AG04450 (cell line): ENCODE results near the gene IL4R. TPM values are rescaled to one million over a fixed set of nuclear protein-coding genes. Genes with fewer than 3 reads are reported as not detected.

Source experiments
- CTCF ChIA-PET: fragments of 300-600, 350-600 bp; formaldehyde crosslinking; extraction: SDS; loops from one replicate; lab custom pipeline; 2022; ENCODE audit warnings: antibody characterized with exemption, inconsistent platforms; lab: Charles Lee
- POLR2A ChIA-PET: fragments of 350-600 bp; formaldehyde crosslinking; extraction: SDS; loops from one replicate; lab custom pipeline; 2021; ENCODE audit warnings: antibody characterized with exemption, inconsistent platforms; lab: Yijun Ruan, JAX
- DNase-seq: peaks from one replicate; pipeline ENCODE4 v3.0.0-alpha.2; 2011; ENCODE audit warnings: low read depth, low spot score
- H3K27ac ChIP-seq: one replicate; pipeline ENCODE4 v1.5.1; 2012; ENCODE audit warnings: low read depth, low read length, control low read depth
- H3K27me3 ChIP-seq: one replicate; pipeline ENCODE4 v1.6.0; 2012; ENCODE audit warnings: low read length; ENCODE audit not compliant: control insufficient read depth, insufficient read depth
- H3K4me3 ChIP-seq: 2 replicates; pipeline ENCODE4 v1.5.1; 2011; ENCODE audit warnings: mild to moderate bottlenecking, low read depth, low read length, control low read depth
- H3K9me3 ChIP-seq: 2 replicates; pipeline ENCODE4 v1.5.1; 2012; ENCODE audit warnings: low read length; ENCODE audit not compliant: control insufficient read depth, insufficient read depth
- polyA plus RNA-seq: library from polyadenylated mRNA; depleted of rRNA; stranded (reverse); fragments of >200 nt; gene quantifications from 2 replicates; pipeline ENCODE4 v1.2.3, GENCODE V29; 2011
- TF ChIP-seq, protein P1 (sequence below): IDR thresholded peaks from 2 replicates; pipeline ENCODE4 v1.5.1; 2011; ENCODE audit warnings: low read depth, low read length, control low read depth, inconsistent platforms

Gene IL4R
- polyA plus RNA-seq, 1 experiment = 31.1 TPM

- DNase-seq = no peak
- ChIA-PET CTCF (interaction anchor here (1.5 to 6.1 kb wide), 3 partner anchors 135 to 214 kb away, joined by 5 to 104 read pairs (median 64); no protein-coding TSS in a partner anchor), POLR2A (no interaction called here)
- peaks cover 3% of the 10 kb centered on the region for H3K27me3 ChIP-seq
- no peak overlapping the region for H3K4me3 ChIP-seq
- peak overlapping the region; percentile 21 for H3K27ac ChIP-seq
- peaks cover 10% of the 10 kb centered on the region for H3K9me3 ChIP-seq
- TF ChIP-seq, protein P1, sequence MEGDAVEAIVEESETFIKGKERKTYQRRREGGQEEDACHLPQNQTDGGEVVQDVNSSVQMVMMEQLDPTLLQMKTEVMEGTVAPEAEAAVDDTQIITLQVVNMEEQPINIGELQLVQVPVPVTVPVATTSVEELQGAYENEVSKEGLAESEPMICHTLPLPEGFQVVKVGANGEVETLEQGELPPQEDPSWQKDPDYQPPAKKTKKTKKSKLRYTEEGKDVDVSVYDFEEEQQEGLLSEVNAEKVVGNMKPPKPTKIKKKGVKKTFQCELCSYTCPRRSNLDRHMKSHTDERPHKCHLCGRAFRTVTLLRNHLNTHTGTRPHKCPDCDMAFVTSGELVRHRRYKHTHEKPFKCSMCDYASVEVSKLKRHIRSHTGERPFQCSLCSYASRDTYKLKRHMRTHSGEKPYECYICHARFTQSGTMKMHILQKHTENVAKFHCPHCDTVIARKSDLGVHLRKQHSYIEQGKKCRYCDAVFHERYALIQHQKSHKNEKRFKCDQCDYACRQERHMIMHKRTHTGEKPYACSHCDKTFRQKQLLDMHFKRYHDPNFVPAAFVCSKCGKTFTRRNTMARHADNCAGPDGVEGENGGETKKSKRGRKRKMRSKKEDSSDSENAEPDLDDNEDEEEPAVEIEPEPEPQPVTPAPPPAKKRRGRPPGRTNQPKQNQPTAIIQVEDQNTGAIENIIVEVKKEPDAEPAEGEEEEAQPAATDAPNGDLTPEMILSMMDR = no peak
Observed at GRCh38 chr16:27370318-27370717, 56.5 kb downstream of the IL4R start.

- CTCF ChIA-PET = interaction anchor here (1.1 kb wide), 1 partner anchor 220 kb away, joined by 7 read pairs; no protein-coding TSS in a partner anchor
Observed at GRCh38 chr16:27373312-27373711, 59.5 kb downstream of the IL4R start.

GRCh38 chr16:27374221-27374803, 60.5 kb downstream of the IL4R start:
- H3K27me3 ChIP-seq = peaks cover 8% of the 10 kb centered on the region
- TF ChIP-seq, protein P1 = no peak
- peaks cover 10% of the 10 kb centered on the region for H3K9me3 ChIP-seq
- no peak for DNase-seq
- CTCF ChIA-PET = interaction anchor here (0.5 to 3.1 kb wide), 9 partner anchors 8 to 265 kb away, joined by 3 to 21 read pairs (median 6); no protein-coding TSS in a partner anchor
- POLR2A ChIA-PET = no interaction called here
- H3K27ac ChIP-seq = no peak overlapping the region
- H3K4me3 ChIP-seq = no peak overlapping the region

More at GRCh38 chr16:27373312-27373711, 59.5 kb downstream of the IL4R start:
- peaks cover 10% of the 10 kb centered on the region for H3K9me3 ChIP-seq
- H3K4me3 ChIP-seq = no peak overlapping the region
- TF ChIP-seq, protein P1 = no peak
- peaks cover 5% of the 10 kb centered on the region for H3K27me3 ChIP-seq
- POLR2A ChIA-PET = no interaction called here
- no peak overlapping the region for H3K27ac ChIP-seq
- DNase-seq = no peak

GRCh38 chr16:27374804-27375425, 61.1 kb downstream of the IL4R start:
- peak; percentile 55 for DNase-seq
- Histone ChIP-seq H3K27me3 (peaks cover 8% of the 10 kb centered on the region), H3K27ac (peak overlapping the region; percentile 31), H3K9me3 (peaks cover 8% of the 10 kb centered on the region), H3K4me3 (no peak overlapping the region)
- ChIA-PET POLR2A (interaction anchor here (0.6 kb wide), 1 partner anchor 54 kb away, joined by 3 read pairs; no protein-coding TSS in a partner anchor), CTCF (interaction anchor here (0.7 to 3.1 kb wide), 15 partner anchors 9 to 265 kb away, joined by 3 to 21 read pairs (median 5); no protein-coding TSS in a partner anchor)
- TF ChIP-seq, protein P1 = peak; percentile 66
